K562 (cell line): ENCODE results near the gene CATSPER4. TPM values are rescaled to one million over a fixed set of nuclear protein-coding genes. Genes with fewer than 3 reads are reported as not detected.

Experiments used
- ARID3A ChIP-seq: IDR thresholded peaks from 2 replicates; pipeline ENCODE4 v1.6.1; 2012; ENCODE audit warnings: low read depth, low read length, improper control_type of control experiment, borderline replicate concordance
- ATF7 ChIP-seq: fragments of 450-650 bp; IDR thresholded peaks from 2 replicates; pipeline ENCODE4 v1.7.1; 2014; ENCODE audit warnings: mild to moderate bottlenecking, moderate library complexity
- DDX20 ChIP-seq: fragments of 450-650 bp; IDR thresholded peaks from 2 replicates; pipeline ENCODE4 v1.6.1; 2016; ENCODE audit warnings: missing genetic modification characterization, low read depth, mild to moderate bottlenecking, missing compliant biosample characterization, moderate library complexity
- FOXO4 ChIP-seq: fragments of 450-650 bp; formaldehyde crosslinking; IDR thresholded peaks from 2 replicates; pipeline ENCODE4 v1.4.0; 2020; ENCODE audit warnings: mild to moderate bottlenecking, moderate library complexity
- KDM1A ChIP-seq, 2 experiments: fragments of 450-650 bp; IDR thresholded peaks; 2 replicates each; pipeline ENCODE4 v1.6.1; 2016; ENCODE audit warnings: mild to moderate bottlenecking in 2 of 2
- MAX ChIP-seq: sonication (generic); formaldehyde crosslinking; IDR thresholded peaks from 2 replicates; pipeline ENCODE4 v1.9.0; 2022; ENCODE audit warnings: mild to moderate bottlenecking, missing genetic modification reagents
- MCM5 ChIP-seq: fragments of 450-650 bp; IDR thresholded peaks from 2 replicates; pipeline ENCODE4 v1.6.1; 2016; ENCODE audit warnings: low read depth
- RERE ChIP-seq: sonication (generic); formaldehyde crosslinking; IDR thresholded peaks from 2 replicates; pipeline ENCODE4 v1.8.0; 2023; ENCODE audit warnings: missing genetic modification reagents, mild to moderate bottlenecking, borderline replicate concordance
- ZNF695 ChIP-seq: fragments of 450-650 bp; formaldehyde crosslinking; IDR thresholded peaks from 2 replicates; pipeline ENCODE4 v1.4.0; 2020; ENCODE audit warnings: mild to moderate bottlenecking, moderate library complexity
- polyA plus RNA-seq, 8 experiments: library from polyadenylated mRNA; depleted of rRNA in 4 of 8; stranded (reverse) in 5 of 8; unstranded in 3 of 8; fragments of >200 nt; fragmentation: Nextera tagmentation in 2 of 8; fragmentation: Illumina TruSeq in 1 of 8; extraction: Ambion mirVana in 2 of 8; extraction: Trizol in 1 of 8; gene quantifications; 2 replicates each; pipeline versions ENCODE4 v1.2.1 to v1.2.3, GENCODE V29; 2011 to 2014; ENCODE audit warnings: inconsistent platforms in 1 of 8, missing spikeins in 1 of 8
- total RNA-seq, 7 experiments: library from RNA; depleted of rRNA in 6 of 7; stranded (reverse); fragments of >200 nt in 6 of 7; fragmentation: Illumina TruSeq in 2 of 7; extraction: Trizol in 2 of 7; gene quantifications; 2 replicates each; pipeline versions ENCODE4 v1.2.1 to v1.2.3, GENCODE V29; 2011 to 2021; ENCODE audit warnings: low replicate concordance in 1 of 7
- TF ChIP-seq, protein P1 (sequence below): fragments of 450-650 bp; IDR thresholded peaks from 2 replicates; pipeline ENCODE4 v1.7.0; 2016; ENCODE audit warnings: borderline replicate concordance
- TF ChIP-seq, protein P2 (sequence below): IDR thresholded peaks from 2 replicates; pipeline ENCODE4 v1.6.1; 2016; ENCODE audit warnings: missing genetic modification characterization, missing compliant biosample characterization
- TF ChIP-seq, protein P3 (sequence below): fragments of 250-450 bp; sonication (Bioruptor Pico); IDR thresholded peaks from 2 replicates; pipeline ENCODE4 v1.5.0; 2020; ENCODE audit warnings: mild to moderate bottlenecking

CATSPER4 gene
- total and polyA plus RNA-seq, 9 of the 15 experiments (the other 6 are each of a cell fraction or from before 2014, with no cell fraction given) = 0.04 to 0.13 TPM; not detected in 7

DNA sequence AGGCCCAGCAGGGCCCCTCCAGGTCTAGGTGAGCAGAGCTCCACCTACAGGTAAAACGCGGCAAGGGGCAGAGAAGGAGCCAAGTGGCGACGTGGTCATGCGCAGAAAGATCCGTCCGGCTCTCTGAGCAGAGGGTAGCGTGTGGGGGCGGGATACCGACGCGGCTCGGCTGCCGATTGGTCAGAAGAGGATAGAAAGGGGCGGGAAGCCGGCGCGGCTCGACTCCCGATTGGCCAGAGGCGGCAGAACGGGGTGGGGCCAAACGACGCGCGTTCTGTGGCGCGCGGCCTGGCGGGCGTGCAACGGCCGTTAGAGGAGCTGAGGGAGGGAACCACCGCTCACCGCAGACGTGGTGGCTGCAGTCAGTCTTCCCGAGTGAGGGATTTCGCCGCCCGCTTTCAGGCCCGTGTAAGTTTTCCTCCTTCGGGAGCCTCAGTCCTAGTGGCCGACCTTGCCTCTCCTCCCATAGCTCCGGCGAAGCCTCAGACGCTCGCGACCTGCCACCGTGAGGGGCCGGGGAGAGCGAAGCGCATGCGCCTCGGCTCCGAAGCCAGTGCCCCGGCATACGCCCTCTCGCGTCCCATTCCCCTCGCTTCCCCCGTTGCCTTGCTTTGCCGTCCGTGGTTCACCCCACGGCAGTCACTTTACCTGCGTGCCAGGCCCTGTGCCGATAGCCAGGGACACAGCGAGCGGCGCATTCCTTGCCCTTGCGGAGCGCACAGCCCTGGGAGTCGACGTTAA lies 43.7 kb downstream of the CATSPER4 start, which contains the start of gene CEP85 (continued):
- TF ChIP-seq ARID3A (no peak), MCM5 (no peak), ZNF695 (CRISPR knock-in tag) (0 out of 2 replicates have a peak, but pooled peaks have one; percentile 7), RERE (CRISPR knock-in tag) (peak; percentile 84; the same call in 1 of the 2 replicates), ATF7 (peak; percentile 87), FOXO4 (CRISPR knock-in tag) (no peak; the same call in 1 of the 2 replicates), KDM1A (IDR thresholded peaks at IDR 0.05) (no peak), MAX (peak; percentile 86), DDX20 (tag) (no peak)
- TF ChIP-seq, protein P1, sequence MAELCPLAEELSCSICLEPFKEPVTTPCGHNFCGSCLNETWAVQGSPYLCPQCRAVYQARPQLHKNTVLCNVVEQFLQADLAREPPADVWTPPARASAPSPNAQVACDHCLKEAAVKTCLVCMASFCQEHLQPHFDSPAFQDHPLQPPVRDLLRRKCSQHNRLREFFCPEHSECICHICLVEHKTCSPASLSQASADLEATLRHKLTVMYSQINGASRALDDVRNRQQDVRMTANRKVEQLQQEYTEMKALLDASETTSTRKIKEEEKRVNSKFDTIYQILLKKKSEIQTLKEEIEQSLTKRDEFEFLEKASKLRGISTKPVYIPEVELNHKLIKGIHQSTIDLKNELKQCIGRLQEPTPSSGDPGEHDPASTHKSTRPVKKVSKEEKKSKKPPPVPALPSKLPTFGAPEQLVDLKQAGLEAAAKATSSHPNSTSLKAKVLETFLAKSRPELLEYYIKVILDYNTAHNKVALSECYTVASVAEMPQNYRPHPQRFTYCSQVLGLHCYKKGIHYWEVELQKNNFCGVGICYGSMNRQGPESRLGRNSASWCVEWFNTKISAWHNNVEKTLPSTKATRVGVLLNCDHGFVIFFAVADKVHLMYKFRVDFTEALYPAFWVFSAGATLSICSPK = no peak
- TF ChIP-seq, protein P2, sequence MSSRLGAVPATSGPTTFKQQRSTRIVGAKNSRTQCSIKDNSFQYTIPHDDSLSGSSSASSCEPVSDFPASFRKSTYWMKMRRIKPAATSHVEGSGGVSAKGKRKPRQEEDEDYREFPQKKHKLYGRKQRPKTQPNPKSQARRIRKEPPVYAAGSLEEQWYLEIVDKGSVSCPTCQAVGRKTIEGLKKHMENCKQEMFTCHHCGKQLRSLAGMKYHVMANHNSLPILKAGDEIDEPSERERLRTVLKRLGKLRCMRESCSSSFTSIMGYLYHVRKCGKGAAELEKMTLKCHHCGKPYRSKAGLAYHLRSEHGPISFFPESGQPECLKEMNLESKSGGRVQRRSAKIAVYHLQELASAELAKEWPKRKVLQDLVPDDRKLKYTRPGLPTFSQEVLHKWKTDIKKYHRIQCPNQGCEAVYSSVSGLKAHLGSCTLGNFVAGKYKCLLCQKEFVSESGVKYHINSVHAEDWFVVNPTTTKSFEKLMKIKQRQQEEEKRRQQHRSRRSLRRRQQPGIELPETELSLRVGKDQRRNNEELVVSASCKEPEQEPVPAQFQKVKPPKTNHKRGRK = no peak
- TF ChIP-seq, protein P3, sequence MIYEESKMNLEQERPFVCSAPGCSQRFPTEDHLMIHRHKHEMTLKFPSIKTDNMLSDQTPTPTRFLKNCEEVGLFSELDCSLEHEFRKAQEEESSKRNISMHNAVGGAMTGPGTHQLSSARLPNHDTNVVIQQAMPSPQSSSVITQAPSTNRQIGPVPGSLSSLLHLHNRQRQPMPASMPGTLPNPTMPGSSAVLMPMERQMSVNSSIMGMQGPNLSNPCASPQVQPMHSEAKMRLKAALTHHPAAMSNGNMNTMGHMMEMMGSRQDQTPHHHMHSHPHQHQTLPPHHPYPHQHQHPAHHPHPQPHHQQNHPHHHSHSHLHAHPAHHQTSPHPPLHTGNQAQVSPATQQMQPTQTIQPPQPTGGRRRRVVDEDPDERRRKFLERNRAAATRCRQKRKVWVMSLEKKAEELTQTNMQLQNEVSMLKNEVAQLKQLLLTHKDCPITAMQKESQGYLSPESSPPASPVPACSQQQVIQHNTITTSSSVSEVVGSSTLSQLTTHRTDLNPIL (CRISPR knock-in tag) = no peak
